Thyroid gland (tissue), 4 donors: ENCODE measurements around the gene ZNF654. TPM values are rescaled to one million over a fixed set of nuclear protein-coding genes. Genes with fewer than 3 reads are reported as not detected.

Source experiments
- DNase-seq, 2 donors: peaks; one replicate each; pipeline ENCODE4 v3.0.0-alpha.2; 2019
- H3K27ac ChIP-seq, 3 donors: fragments of 200-600 bp; sonication (generic); 1 replicate in 2 of 3; 2 replicates in 1 of 3; pipeline ENCODE4 v1.5.1; 2016 to 2019; ENCODE audit warnings: mild to moderate bottlenecking in 1 of 3, moderate library complexity in 1 of 3
- H3K27me3 ChIP-seq: fragments of 200-600 bp; sonication (generic); one replicate; pipeline ENCODE4 v1.5.1; 2019
- H3K36me3 ChIP-seq, 2 donors: fragments of 200-600 bp; sonication (generic); one replicate each; pipeline ENCODE4 v1.5.1; 2016 to 2019
- H3K4me1 ChIP-seq, 2 donors: fragments of 200-600 bp; sonication (generic); one replicate each; pipeline ENCODE4 v1.5.1; 2017 to 2019
- H3K4me3 ChIP-seq, 3 donors: fragments of 200-600 bp; sonication (generic); replicated peaks in 1 of 3; 1 replicate in 2 of 3; 2 replicates in 1 of 3; pipeline ENCODE4 v1.5.1; 2016; ENCODE audit warnings: mild to moderate bottlenecking in 1 of 3
- H3K9me3 ChIP-seq: fragments of 200-600 bp; sonication (generic); one replicate; pipeline ENCODE4 v1.5.1; 2017
- CTCF ChIP-seq, 6 experiments: fragments of 200-600 bp in 3 of 6; fragments of 450-650 bp in 3 of 6; sonication (generic) in 3 of 6; IDR thresholded peaks; one replicate each; pipeline ENCODE4 v1.5.1; 2016 to 2019; ENCODE audit warnings: antibody characterized with exemption in 6 of 6, mild to moderate bottlenecking in 2 of 6, inconsistent platforms in 1 of 6, moderate library complexity in 1 of 6
- POLR2A ChIP-seq, 2 donors: fragments of 450-650 bp; IDR thresholded peaks; one replicate each; pipeline ENCODE4 v1.6.1; 2017; ENCODE audit warnings: antibody characterized with exemption in 2 of 2, mild to moderate bottlenecking in 2 of 2, moderate library complexity in 1 of 2
- WGBS, 2 donors: methylation state at CpG; one replicate each; pipeline ENCODE4 v1.1.5; 2017; 5-methylcytosine and 5-hydroxymethylcytosine counted together
- intact Hi-C: fragments of 100-400 bp; cut with DNase I; formaldehyde crosslinking; loops from one replicate; pipeline ENCODE4 v1.15.1; 2023
- total RNA-seq, 4 donors: library from RNA; depleted of rRNA; stranded (reverse); fragments of >200 nt; gene quantifications; one replicate each; pipeline ENCODE4 v1.2.3, GENCODE V29; 2016

ZNF654 gene
- total RNA-seq, 4 donors from 2014 or later = 14.0 to 28.8 (median 15.7) TPM

- no peak for DNase-seq
- intact Hi-C loops = loop anchor here (10.0 kb wide), 1 partner anchor 88 kb away; no protein-coding TSS in a partner anchor
- peaks cover 27 to 35% of the 10 kb centered on the region in 2 donors for H3K36me3 ChIP-seq
- TF ChIP-seq CTCF (IDR thresholded peaks at IDR 0.05) = no peak
- TF ChIP-seq POLR2A (IDR thresholded peaks at IDR 0.05) = no peak
- H3K4me1 ChIP-seq = peaks cover 14 to 17% of the 10 kb centered on the region in 2 donors
- 85% methylated on average over 2 of the region's 2 CpGs for WGBS, 2 donors
- H3K9me3 ChIP-seq = no peaks in the 10 kb centered on the region
- no peak overlapping the region for H3K27ac ChIP-seq
- H3K27me3 ChIP-seq = no peaks in the 10 kb centered on the region
- H3K4me3 ChIP-seq = no peak overlapping the region
Measured at GRCh38 chr3:88152841-88153240, 93.8 kb downstream of the ZNF654 start.

GRCh38 chr3:88166419-88166971 lies 107.4 kb downstream of the ZNF654 start:
- Histone ChIP-seq H3K4me1 (no peaks in the 10 kb centered on the region), H3K4me3 (no peak overlapping the region), H3K9me3 (no peaks in the 10 kb centered on the region), H3K36me3 (no peaks in the 10 kb centered on the region), H3K27me3 (no peaks in the 10 kb centered on the region), H3K27ac (no peak overlapping the region)
- no peak for DNase-seq
- WGBS, 2 donors = 95 to 98% methylated on average over 2 of the region's 2 CpGs
- no peak for TF ChIP-seq CTCF (IDR thresholded peaks at IDR 0.05)
- TF ChIP-seq POLR2A (IDR thresholded peaks at IDR 0.05) = no peak
- intact Hi-C loops = no loop called here

- Histone ChIP-seq H3K36me3 (no peaks in the 10 kb centered on the region), H3K27me3 (no peaks in the 10 kb centered on the region), H3K4me3 (no peak overlapping the region), H3K27ac (no peak overlapping the region), H3K9me3 (no peaks in the 10 kb centered on the region), H3K4me1 (no peaks in the 10 kb centered on the region)
- no peak for DNase-seq
- TF ChIP-seq CTCF (IDR thresholded peaks at IDR 0.05) = no peak
- TF ChIP-seq POLR2A (IDR thresholded peaks at IDR 0.05) = no peak
- 96% methylated on average over 6 of the region's 6 CpGs for WGBS, 2 donors
- intact Hi-C loops = no loop called here
Measured at GRCh38 chr3:88167173-88167572, 108.1 kb downstream of the ZNF654 start.

DNA sequence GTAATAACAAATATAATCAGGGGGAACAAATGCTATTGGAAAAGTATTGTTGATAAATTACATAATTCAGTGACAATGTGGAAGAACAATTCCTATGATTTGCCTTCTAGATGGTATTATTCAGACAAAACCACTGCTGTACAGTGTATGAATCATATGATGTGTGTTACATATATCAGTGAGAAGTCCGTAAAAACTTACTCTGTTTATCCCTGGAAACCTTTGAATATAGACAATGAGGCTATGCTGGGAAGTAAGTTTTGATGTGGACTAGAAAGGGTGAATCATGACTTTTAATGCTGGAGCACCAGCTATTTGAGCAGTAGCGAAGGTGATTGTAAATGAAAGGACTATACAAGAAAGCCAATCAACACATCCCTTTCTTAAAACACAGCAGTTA lies 108.6 kb downstream of the ZNF654 start:
- intact Hi-C loops = no loop called here
- no peak for DNase-seq
- H3K27me3 ChIP-seq = no peaks in the 10 kb centered on the region
- WGBS, 2 donors = 91 to 95% methylated on average over 2 of the region's 2 CpGs
- H3K4me1 ChIP-seq = no peaks in the 10 kb centered on the region
- TF ChIP-seq POLR2A (IDR thresholded peaks at IDR 0.05) (no peak), CTCF (IDR thresholded peaks at IDR 0.05) (no peak)
- no peaks in the 10 kb centered on the region for H3K36me3 ChIP-seq
- no peak overlapping the region for H3K27ac ChIP-seq
- H3K4me3 ChIP-seq = no peak overlapping the region
- no peaks in the 10 kb centered on the region for H3K9me3 ChIP-seq

- Histone ChIP-seq H3K9me3 (no peaks in the 10 kb centered on the region), H3K4me3 (no peak overlapping the region), H3K4me1 (no peaks in the 10 kb centered on the region), H3K27me3 (no peaks in the 10 kb centered on the region), H3K27ac (no peak overlapping the region), H3K36me3 (no peaks in the 10 kb centered on the region)
- no peak for TF ChIP-seq CTCF (IDR thresholded peaks at IDR 0.05)
- TF ChIP-seq POLR2A (IDR thresholded peaks at IDR 0.05) = no peak
- WGBS, 2 donors = 90 to 91% methylated on average over 5 of the region's 5 CpGs
- intact Hi-C loops = no loop called here
- DNase-seq = no peak
Measured at GRCh38 chr3:88168171-88168570, 109.1 kb downstream of the ZNF654 start.
